ENCODE data around the gene SGCE. TPM values are rescaled to one million over a fixed set of nuclear protein-coding genes. Genes with fewer than 3 reads are reported as not detected.

SGCE gene
- total RNA-seq, 2 experiments from 2014 or later, result 23.5 to 27.1 TPM

DNA sequence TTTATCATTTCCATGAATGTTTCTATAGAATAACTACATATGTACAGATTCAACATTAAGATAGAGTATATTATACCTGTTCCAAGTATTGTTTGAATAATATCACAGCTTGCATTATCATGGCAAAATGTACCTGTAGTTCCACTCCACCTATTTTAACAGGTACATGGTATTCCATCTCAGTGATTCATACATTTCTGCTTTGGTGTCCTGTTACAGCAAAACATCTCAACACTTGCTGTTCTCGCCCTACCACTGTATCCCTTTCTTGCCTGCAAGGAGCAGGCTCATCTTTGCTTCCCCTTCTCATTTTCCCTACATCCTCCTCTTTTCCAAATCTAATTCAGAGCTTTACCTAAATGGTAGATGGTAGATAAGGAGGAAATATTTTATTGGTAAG, 27.1 kb upstream of the SGCE start:
- Histone ChIP-seq H2AFZ (ENCODE audit: low read length) (no peak overlapping the region), H4K20me1 (ENCODE audit: insufficient read depth, low read length) (no peaks in the 10 kb centered on the region), H3K36me3 (ENCODE audit: insufficient read depth, low read length) (no peaks in the 10 kb centered on the region), H3K79me2 (ENCODE audit: insufficient read depth, low read depth, low read length) (no peaks in the 10 kb centered on the region), H3K27ac (ENCODE audit: low read depth, low read length, poor library complexity, severe bottlenecking) (no peak overlapping the region), H3K4me3 (ENCODE audit: low read depth, low read length, poor library complexity, severe bottlenecking) (no peak overlapping the region), H3K9me3 (ENCODE audit: low read length) (no peaks in the 10 kb centered on the region), H3K4me2 (ENCODE audit: low read length) (no peak overlapping the region), H3K9me2 (ENCODE audit: insufficient read depth, low read length) (no peaks in the 10 kb centered on the region), H3K4me1 (ENCODE audit: insufficient read depth, low read length, poor library complexity, severe bottlenecking) (no peaks in the 10 kb centered on the region)
- TF ChIP-seq, protein P1, sequence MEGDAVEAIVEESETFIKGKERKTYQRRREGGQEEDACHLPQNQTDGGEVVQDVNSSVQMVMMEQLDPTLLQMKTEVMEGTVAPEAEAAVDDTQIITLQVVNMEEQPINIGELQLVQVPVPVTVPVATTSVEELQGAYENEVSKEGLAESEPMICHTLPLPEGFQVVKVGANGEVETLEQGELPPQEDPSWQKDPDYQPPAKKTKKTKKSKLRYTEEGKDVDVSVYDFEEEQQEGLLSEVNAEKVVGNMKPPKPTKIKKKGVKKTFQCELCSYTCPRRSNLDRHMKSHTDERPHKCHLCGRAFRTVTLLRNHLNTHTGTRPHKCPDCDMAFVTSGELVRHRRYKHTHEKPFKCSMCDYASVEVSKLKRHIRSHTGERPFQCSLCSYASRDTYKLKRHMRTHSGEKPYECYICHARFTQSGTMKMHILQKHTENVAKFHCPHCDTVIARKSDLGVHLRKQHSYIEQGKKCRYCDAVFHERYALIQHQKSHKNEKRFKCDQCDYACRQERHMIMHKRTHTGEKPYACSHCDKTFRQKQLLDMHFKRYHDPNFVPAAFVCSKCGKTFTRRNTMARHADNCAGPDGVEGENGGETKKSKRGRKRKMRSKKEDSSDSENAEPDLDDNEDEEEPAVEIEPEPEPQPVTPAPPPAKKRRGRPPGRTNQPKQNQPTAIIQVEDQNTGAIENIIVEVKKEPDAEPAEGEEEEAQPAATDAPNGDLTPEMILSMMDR (conservative IDR thresholded peaks at IDR 0.05; ENCODE audit: low read length), result no peak
- TF ChIP-seq EZH2phosphoT487 (IDR thresholded peaks at IDR 0.05; ENCODE audit: borderline replicate concordance, low read depth, low read length), result no peak
- CTCF ChIA-PET (ENCODE audit: unreplicated experiment), result no interaction called here
- POLR2A ChIA-PET, result no interaction called here
- BruUV-seq (replicated peaks), result no TSS peak
- intact Hi-C loops (cut with micrococcal nuclease; ENCODE audit: unreplicated experiment), result no loop called here
- no peak for DNase-seq (ENCODE audit: low spot score)

DNA sequence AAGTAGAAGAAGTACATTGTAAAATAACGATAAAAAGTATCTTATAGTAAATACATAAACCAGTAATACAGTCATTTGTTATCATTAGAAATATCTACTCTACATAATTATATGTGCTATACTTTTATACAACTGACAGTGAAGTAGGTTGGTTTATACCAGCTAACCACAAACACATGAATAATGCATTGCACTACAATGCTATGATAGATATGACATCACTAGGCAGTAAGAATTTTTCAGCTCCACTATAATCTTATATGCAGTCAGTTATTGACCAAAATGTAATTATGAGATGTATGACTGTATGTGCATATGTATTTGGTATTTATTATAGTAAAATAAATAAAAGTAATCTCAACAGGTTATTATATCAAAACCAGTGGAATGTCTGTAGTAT, 23.4 kb upstream of the SGCE start:
- BruUV-seq (replicated peaks), result no TSS peak
- DNase-seq (ENCODE audit: low spot score), result no peak
- no peaks in the 10 kb centered on the region for H3K79me2 ChIP-seq (ENCODE audit: insufficient read depth, low read depth, low read length)

DNA sequence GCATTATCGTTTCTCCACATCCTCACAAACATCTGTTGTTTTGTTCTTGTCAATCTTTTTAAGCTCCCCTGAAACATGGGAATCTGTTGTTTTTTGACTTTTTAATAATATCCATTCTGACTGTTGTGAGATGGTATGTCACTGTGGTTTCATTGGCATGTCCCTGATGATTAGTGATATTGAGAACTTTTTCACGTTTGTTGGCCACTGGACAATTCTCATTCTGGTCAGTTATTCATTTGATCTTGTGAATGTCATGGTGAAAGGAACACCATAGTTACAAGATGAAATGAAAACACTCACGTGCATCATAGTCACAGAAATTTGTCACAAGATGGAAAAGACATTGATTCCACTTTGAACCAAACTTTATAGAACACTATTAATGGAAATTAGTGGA, 20.5 kb upstream of the SGCE start:
- no peaks in the 10 kb centered on the region for H3K79me2 ChIP-seq (ENCODE audit: insufficient read depth, low read depth, low read length)
- intact Hi-C loops (cut with micrococcal nuclease; ENCODE audit: unreplicated experiment), result no loop called here
- no TSS peak for BruUV-seq (replicated peaks)
- no peak overlapping the region for H2AFZ ChIP-seq (ENCODE audit: low read length)
- no peaks in the 10 kb centered on the region for H3K9me3 ChIP-seq (ENCODE audit: low read length)
- no peaks in the 10 kb centered on the region for H4K20me1 ChIP-seq (ENCODE audit: insufficient read depth, low read length)
- no peak overlapping the region for H3K4me3 ChIP-seq (ENCODE audit: low read depth, low read length, poor library complexity, severe bottlenecking)
- no peak overlapping the region for H3K4me2 ChIP-seq (ENCODE audit: low read length)
- no peaks in the 10 kb centered on the region for H3K9me2 ChIP-seq (ENCODE audit: insufficient read depth, low read length)
- no peak overlapping the region for H3K27ac ChIP-seq (ENCODE audit: low read depth, low read length, poor library complexity, severe bottlenecking)
- ChIA-PET POLR2A (no interaction called here), CTCF (ENCODE audit: unreplicated experiment) (no interaction called here)
- no peaks in the 10 kb centered on the region for H3K36me3 ChIP-seq (ENCODE audit: insufficient read depth, low read length)
- H3K4me1 ChIP-seq (ENCODE audit: insufficient read depth, low read length, poor library complexity, severe bottlenecking), result no peaks in the 10 kb centered on the region
- no peak for TF ChIP-seq EZH2phosphoT487 (IDR thresholded peaks at IDR 0.05; ENCODE audit: borderline replicate concordance, low read depth, low read length)
- TF ChIP-seq, protein P1 (conservative IDR thresholded peaks at IDR 0.05; ENCODE audit: low read length), result no peak
- DNase-seq (ENCODE audit: low spot score), result no peak

More for the DNA sequence above, 23.4 kb upstream of the SGCE start:
- no peaks in the 10 kb centered on the region for H3K9me2 ChIP-seq (ENCODE audit: insufficient read depth, low read length)
- H3K4me1 ChIP-seq (ENCODE audit: insufficient read depth, low read length, poor library complexity, severe bottlenecking), result no peaks in the 10 kb centered on the region
- no peak overlapping the region for H3K4me2 ChIP-seq (ENCODE audit: low read length)
- CTCF ChIA-PET (ENCODE audit: unreplicated experiment), result no interaction called here
- no peak overlapping the region for H3K4me3 ChIP-seq (ENCODE audit: low read depth, low read length, poor library complexity, severe bottlenecking)
- no peaks in the 10 kb centered on the region for H4K20me1 ChIP-seq (ENCODE audit: insufficient read depth, low read length)
- no peak for TF ChIP-seq EZH2phosphoT487 (IDR thresholded peaks at IDR 0.05; ENCODE audit: borderline replicate concordance, low read depth, low read length)
- TF ChIP-seq, protein P1 (conservative IDR thresholded peaks at IDR 0.05; ENCODE audit: low read length), result no peak
- POLR2A ChIA-PET, result no interaction called here
- H3K9me3 ChIP-seq (ENCODE audit: low read length), result no peaks in the 10 kb centered on the region
- no peak overlapping the region for H3K27ac ChIP-seq (ENCODE audit: low read depth, low read length, poor library complexity, severe bottlenecking)
- no peak overlapping the region for H2AFZ ChIP-seq (ENCODE audit: low read length)
- H3K36me3 ChIP-seq (ENCODE audit: insufficient read depth, low read length), result no peaks in the 10 kb centered on the region
- intact Hi-C loops (cut with micrococcal nuclease; ENCODE audit: unreplicated experiment), result no loop called here
